H1 (cell line): ENCODE data around the gene PLXNA4. TPM values are rescaled to one million over a fixed set of nuclear protein-coding genes. Genes with fewer than 3 reads are reported as not detected.
A peak's percentile ranks its signal among the peaks of the same experiment; 100 is the strongest.

Experiments used
- CTCF ChIA-PET: fragments of 300-600 bp; sonication (Branson Sonifier 250); formaldehyde crosslinking; loops from one replicate; lab custom pipeline; 2021; ENCODE audit not compliant: partially characterized antibody; lab: Charles Lee
- POLR2A ChIA-PET: fragments of 300-600 bp; sonication (Branson Sonifier 250); formaldehyde crosslinking; loops from one replicate; lab custom pipeline; 2021; ENCODE audit warnings: inconsistent platforms; ENCODE audit not compliant: partially characterized antibody; lab: Charles Lee
- DNase-seq, 2 experiments: peaks; one replicate each; pipeline versions ENCODE4 v3.0.0 to v3.0.0-alpha.2; 2010 to 2022; ENCODE audit warnings: low spot score in 2 of 2, low read depth in 1 of 2, mixed read lengths in 1 of 2
- FAIRE-seq: peaks from 2 replicates; lab custom pipeline; 2011; peaks lifted over from hg19 to GRCh38; lab: Jason Lieb, UNC
- H2AFZ ChIP-seq: 2 replicates; pipeline ENCODE4 v1.8.1; 2012; ENCODE audit warnings: low read length, inconsistent platforms
- H2AK5ac ChIP-seq: 2 replicates; pipeline ENCODE4 v1.6.1; 2013; ENCODE audit warnings: low read depth, low read length
- H2BK120ac ChIP-seq: replicated peaks from 2 replicates; pipeline ENCODE3; 2013; ENCODE audit warnings: low read depth, low read length, inconsistent platforms
- H2BK12ac ChIP-seq: 2 replicates; pipeline ENCODE4 v1.6.1; 2013; ENCODE audit warnings: low read depth, low read length
- H2BK15ac ChIP-seq: 2 replicates; pipeline ENCODE4 v1.6.1; 2013; ENCODE audit warnings: low read length
- H2BK20ac ChIP-seq: 2 replicates; pipeline ENCODE4 v1.6.1; 2013; ENCODE audit warnings: low read length
- H2BK5ac ChIP-seq: 2 replicates; pipeline ENCODE4 v1.6.1; 2013; ENCODE audit warnings: low read depth, low read length
- H3K14ac ChIP-seq: 2 replicates; pipeline ENCODE4 v1.6.1; 2013; ENCODE audit warnings: inconsistent platforms; ENCODE audit not compliant: insufficient read length
- H3K18ac ChIP-seq: 2 replicates; pipeline ENCODE4 v1.6.1; 2013; ENCODE audit warnings: low read length; ENCODE audit errors: extremely low read depth
- H3K23ac ChIP-seq: 2 replicates; pipeline ENCODE4 v1.6.1; 2013; ENCODE audit warnings: inconsistent platforms; ENCODE audit not compliant: insufficient read length
- H3K23me2 ChIP-seq: 2 replicates; pipeline ENCODE4 v1.6.1; 2013; ENCODE audit warnings: low read depth, low read length
- H3K27ac ChIP-seq: 2 replicates; pipeline ENCODE4 v1.6.1; 2011; ENCODE audit warnings: low read depth, low read length, inconsistent platforms
- H3K27me3 ChIP-seq, 4 experiments: replicated peaks in 1 of 4; 1 replicate in 1 of 4; 2 replicates in 3 of 4; pipeline versions ENCODE4 v1.6.1 to v1.8.1; 2011 to 2013; ENCODE audit warnings: low read length in 3 of 4, mild to moderate bottlenecking in 3 of 4, inconsistent platforms in 2 of 4, mixed read lengths in 2 of 4, moderate library complexity in 1 of 4; ENCODE audit not compliant: control insufficient read depth in 3 of 4, insufficient read depth in 3 of 4; ENCODE audit errors: extremely low read depth in 1 of 4
- H3K36me3 ChIP-seq, 4 experiments: 2 replicates each; pipeline versions ENCODE4 v1.6.1 to v1.8.1; 2011 to 2013; ENCODE audit warnings: mild to moderate bottlenecking in 4 of 4, low read length in 3 of 4, moderate library complexity in 2 of 4, control low read depth in 1 of 4, inconsistent platforms in 1 of 4; ENCODE audit not compliant: insufficient read depth in 4 of 4, control insufficient read depth in 2 of 4
- H3K4ac ChIP-seq: replicated peaks from 2 replicates; pipeline ENCODE3; 2013; ENCODE audit warnings: low read length, low read depth, mixed read lengths, inconsistent platforms; ENCODE audit not compliant: insufficient read length
- H3K4me1 ChIP-seq, 4 experiments: replicated peaks in 1 of 4; 1 replicate in 1 of 4; 2 replicates in 3 of 4; pipeline versions ENCODE4 v1.6.1 to v1.8.1; 2011 to 2013; ENCODE audit warnings: low read length in 3 of 4, inconsistent platforms in 2 of 4, mixed read lengths in 1 of 4; ENCODE audit not compliant: insufficient read depth in 4 of 4, control insufficient read depth in 3 of 4
- H3K4me2 ChIP-seq, 2 experiments: 2 replicates each; pipeline versions ENCODE4 v1.6.1 to v1.8.1; 2011 to 2013; ENCODE audit warnings: low read depth in 2 of 2, low read length in 2 of 2, control low read depth in 1 of 2, inconsistent platforms in 1 of 2, mild to moderate bottlenecking in 1 of 2; ENCODE audit not compliant: insufficient read depth in 1 of 2
- H3K4me3 ChIP-seq, 4 experiments: fragments of 200-600, 300-600 bp in 1 of 4; sonication (generic), shearing (Covaris generic), sonication (Bioruptor Twin) in 1 of 4; 2 replicates each; pipeline versions ENCODE4 v1.5.1 to v1.8.1; 2011 to 2016; ENCODE audit warnings: low read length in 4 of 4, low read depth in 3 of 4, control low read depth in 2 of 4, inconsistent platforms in 2 of 4, mild to moderate bottlenecking in 2 of 4, mixed read lengths in 1 of 4, moderate library complexity in 1 of 4; ENCODE audit not compliant: insufficient read depth in 2 of 4; ENCODE audit errors: extremely low read depth in 1 of 4
- H3K56ac ChIP-seq: replicated peaks from 2 replicates; pipeline ENCODE3; 2013; ENCODE audit warnings: low read depth, mild to moderate bottlenecking, mixed read lengths, low read length, inconsistent platforms; ENCODE audit not compliant: insufficient read length
- H3K79me1 ChIP-seq: 2 replicates; pipeline ENCODE4 v1.6.1; 2013; ENCODE audit warnings: low read depth, low read length, control low read depth
- H3K79me2 ChIP-seq, 2 experiments: 2 replicates each; pipeline versions ENCODE4 v1.6.1 to v1.8.1; 2012 to 2013; ENCODE audit warnings: low read length in 2 of 2, mild to moderate bottlenecking in 2 of 2, inconsistent platforms in 1 of 2; ENCODE audit not compliant: insufficient read depth in 2 of 2, control insufficient read depth in 1 of 2
- H3K9ac ChIP-seq, 4 experiments: replicated peaks in 1 of 4; 1 replicate in 1 of 4; 2 replicates in 3 of 4; pipeline versions ENCODE4 v1.6.1 to v1.8.1; 2011 to 2013; ENCODE audit warnings: low read depth in 3 of 4, low read length in 3 of 4, control low read depth in 2 of 4, mild to moderate bottlenecking in 2 of 4, moderate library complexity in 2 of 4, inconsistent platforms in 1 of 4; ENCODE audit errors: extremely low read depth in 1 of 4
- H3K9me3 ChIP-seq, 2 experiments: 2 replicates each; pipeline versions ENCODE4 v1.6.1 to v1.8.1; 2012 to 2013; ENCODE audit warnings: mild to moderate bottlenecking in 2 of 2, moderate library complexity in 2 of 2, control low read depth in 1 of 2, inconsistent platforms in 1 of 2, low read depth in 1 of 2, low read length in 1 of 2, mixed read lengths in 1 of 2; ENCODE audit not compliant: insufficient read depth in 2 of 2
- H4K20me1 ChIP-seq, 2 experiments: replicated peaks in 1 of 2; 2 replicates each; pipeline versions ENCODE3 to v1.8.1; 2011 to 2013; ENCODE audit warnings: inconsistent platforms in 2 of 2, low read length in 2 of 2, mild to moderate bottlenecking in 1 of 2; ENCODE audit not compliant: insufficient read depth in 2 of 2, control insufficient read depth in 1 of 2
- H4K5ac ChIP-seq: 2 replicates; pipeline ENCODE4 v1.6.1; 2013; ENCODE audit warnings: low read length, low read depth, mixed read lengths, inconsistent platforms; ENCODE audit not compliant: insufficient read length
- H4K8ac ChIP-seq: 2 replicates; pipeline ENCODE4 v1.8.0; 2013; ENCODE audit warnings: mild to moderate bottlenecking, moderate library complexity, low read length, inconsistent platforms; ENCODE audit not compliant: insufficient read depth; ENCODE audit errors: extremely low read depth
- H4K91ac ChIP-seq: replicated peaks from 2 replicates; pipeline ENCODE3; 2013; ENCODE audit warnings: low read length, mixed read lengths, inconsistent platforms; ENCODE audit not compliant: insufficient read length
- CBX5 ChIP-seq: fragments of 300-800, 300-1000 bp; sonication (generic); IDR thresholded peaks from 2 replicates; pipeline ENCODE4 v1.7.1; 2016; ENCODE audit warnings: antibody characterized with exemption, low read length, low read depth
- HDAC6 ChIP-seq: IDR thresholded peaks from one replicate; pipeline ENCODE4 v1.7.1; 2012; ENCODE audit warnings: low read depth, mild to moderate bottlenecking, inconsistent platforms, low read length, moderate library complexity
- RFX5 ChIP-seq: IDR thresholded peaks from 2 replicates; pipeline ENCODE4 v1.6.1; 2011; ENCODE audit warnings: low read depth, low read length, improper control_type of control experiment, borderline replicate concordance
- SIN3A ChIP-seq, 2 experiments: IDR thresholded peaks in 1 of 2; conservative IDR thresholded peaks in 1 of 2; 2 replicates each; pipeline ENCODE4 v1.6.1; 2011 to 2012; ENCODE audit warnings: low read length in 2 of 2, improper control_type of control experiment in 1 of 2, low read depth in 1 of 2, mild to moderate bottlenecking in 1 of 2
- TAF1 ChIP-seq: IDR thresholded peaks from 2 replicates; pipeline ENCODE4 v1.6.1; 2011; ENCODE audit warnings: mild to moderate bottlenecking, low read depth, low read length
- TCF12 ChIP-seq: IDR thresholded peaks from 2 replicates; pipeline ENCODE4 v1.6.1; 2011; ENCODE audit warnings: low read depth, mild to moderate bottlenecking, low read length
- TEAD4 ChIP-seq: IDR thresholded peaks from 2 replicates; pipeline ENCODE4 v1.6.1; 2012; ENCODE audit warnings: low read depth, low read length, inconsistent platforms, mixed read lengths
- WGBS, 2 experiments: shearing (Covaris generic) in 1 of 2; methylation state at CpG; one replicate each; pipeline versions ENCODE4 v1.1.6 to v1.1.7; 2013 to 2015; ENCODE audit warnings: low lambda C conversion rate in 2 of 2, mixed read lengths in 2 of 2, inconsistent platforms in 1 of 2, low coverage in 1 of 2, missing lambda C conversion rate in 1 of 2; ENCODE audit not compliant: insufficient replicate concordance in 2 of 2, insufficient coverage in 1 of 2, insufficient read length in 1 of 2; ENCODE audit errors: extremely low coverage in 1 of 2, missing lambda C conversion rate in 1 of 2; 5-methylcytosine and 5-hydroxymethylcytosine counted together
- polyA plus RNA-seq, 7 experiments: library from polyadenylated mRNA; depleted of rRNA in 3 of 7; stranded (reverse) in 5 of 7; unstranded in 2 of 7; fragments of >200 nt in 5 of 7; fragments of 200-250 nt in 2 of 7; gene quantifications; 1 replicate in 5 of 7; 2 replicates in 1 of 7; 4 replicates in 1 of 7; pipeline versions ENCODE4 v1.2.1 to v1.2.3, GENCODE V29; 2011 to 2013; ENCODE audit warnings: missing spikeins in 2 of 7, mixed read lengths in 2 of 7
- total RNA-seq: library from RNA; stranded (reverse); fragmentation: NEBNext Ultra II Directional; extraction: Animal tissue kit (Norgen Biotek cat#: 25700); gene quantifications from 2 replicates; pipeline ENCODE4 v1.2.1, GENCODE V29; 2021
- TF ChIP-seq, protein P1 (sequence below): IDR thresholded peaks from 2 replicates; pipeline ENCODE4 v1.6.1; 2012; ENCODE audit warnings: inconsistent platforms
- TF ChIP-seq, protein P2 (sequence below): IDR thresholded peaks from 2 replicates; pipeline ENCODE4 v1.6.1; 2012; ENCODE audit warnings: low read length, inconsistent platforms

PLXNA4 gene
- total and polyA plus RNA-seq, 2 of the 8 experiments (the other 6 are each of a cell fraction or from before 2014, with no cell fraction given), result 0.76 to 0.79 TPM

DNA sequence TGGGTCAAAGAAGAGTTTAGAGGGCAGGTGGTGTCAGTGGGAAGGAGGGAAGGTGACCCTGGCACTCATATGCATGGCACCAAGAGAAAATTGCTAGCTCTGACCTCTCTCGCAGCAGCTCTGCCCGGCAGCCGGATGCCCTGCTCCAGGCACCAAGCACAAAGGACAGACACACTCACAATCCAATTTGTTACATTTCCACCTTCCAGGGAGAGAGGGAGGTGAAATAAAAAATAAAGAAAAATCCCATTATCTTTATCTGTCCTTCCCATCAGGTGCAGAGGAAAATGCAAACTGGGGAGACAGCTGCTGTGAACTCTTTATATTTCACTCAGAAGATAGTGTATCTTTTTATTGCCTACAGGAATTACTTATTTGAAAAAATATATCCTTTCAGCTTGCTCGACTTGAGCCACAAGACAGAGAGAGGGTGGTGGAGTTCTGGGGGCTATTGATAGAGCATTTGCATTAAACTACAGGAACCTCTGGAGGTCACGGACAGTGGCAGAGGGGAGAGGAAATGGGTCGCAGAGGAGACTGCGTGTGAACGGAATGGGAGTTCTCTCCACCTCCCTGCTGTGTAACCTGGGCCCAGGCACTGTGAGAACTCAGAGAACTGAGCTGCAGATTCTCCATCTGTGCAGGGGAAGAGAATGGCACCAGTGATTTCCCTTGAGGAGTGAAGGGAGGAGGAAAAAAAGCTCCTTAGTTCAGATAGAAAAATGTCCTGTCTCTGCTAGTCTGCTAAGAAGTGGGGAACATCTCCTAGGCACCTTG, 421.4 kb downstream of the PLXNA4 start:
- WGBS, 2 experiments, result 60% methylated on average over 8 of the region's 8 CpGs; no CpG with 5 or more reads in 1 of the 2 experiments
- FAIRE-seq, result no peak
- no peak for TF ChIP-seq HDAC6
- TF ChIP-seq CBX5, result no peak
- TF ChIP-seq TEAD4, result no peak
- no peak for TF ChIP-seq TAF1
- no peak for TF ChIP-seq TCF12
- TF ChIP-seq, protein P1, sequence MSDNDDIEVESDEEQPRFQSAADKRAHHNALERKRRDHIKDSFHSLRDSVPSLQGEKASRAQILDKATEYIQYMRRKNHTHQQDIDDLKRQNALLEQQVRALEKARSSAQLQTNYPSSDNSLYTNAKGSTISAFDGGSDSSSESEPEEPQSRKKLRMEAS, result no peak
- TF ChIP-seq SIN3A (conservative IDR thresholded peaks at IDR 0.05 in 1 of 2, IDR thresholded peaks at IDR 0.05 in 1 of 2; ENCODE audit: low read depth in 1 of 2, low read length in 2 of 2), result no peak
- TF ChIP-seq RFX5, result no peak
- TF ChIP-seq, protein P2, sequence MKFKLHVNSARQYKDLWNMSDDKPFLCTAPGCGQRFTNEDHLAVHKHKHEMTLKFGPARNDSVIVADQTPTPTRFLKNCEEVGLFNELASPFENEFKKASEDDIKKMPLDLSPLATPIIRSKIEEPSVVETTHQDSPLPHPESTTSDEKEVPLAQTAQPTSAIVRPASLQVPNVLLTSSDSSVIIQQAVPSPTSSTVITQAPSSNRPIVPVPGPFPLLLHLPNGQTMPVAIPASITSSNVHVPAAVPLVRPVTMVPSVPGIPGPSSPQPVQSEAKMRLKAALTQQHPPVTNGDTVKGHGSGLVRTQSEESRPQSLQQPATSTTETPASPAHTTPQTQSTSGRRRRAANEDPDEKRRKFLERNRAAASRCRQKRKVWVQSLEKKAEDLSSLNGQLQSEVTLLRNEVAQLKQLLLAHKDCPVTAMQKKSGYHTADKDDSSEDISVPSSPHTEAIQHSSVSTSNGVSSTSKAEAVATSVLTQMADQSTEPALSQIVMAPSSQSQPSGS, result no peak

More for the DNA sequence above, 421.4 kb downstream of the PLXNA4 start:
- Histone ChIP-seq H3K4me2 (no peak overlapping the region), H2BK5ac (peak overlapping the region; percentile 22; the same call in 1 of the 2 replicates), H3K14ac (no peak overlapping the region), H3K4me3 (no peak overlapping the region), H3K9ac (no peak overlapping the region), H4K91ac (no peak overlapping the region), H2BK15ac (0 out of 2 replicates have a peak overlapping the region, but pooled peaks have one; percentile 31), H3K56ac (no peak overlapping the region), H3K79me2 (no peaks in the 10 kb centered on the region), H2AK5ac (0 out of 2 replicates have a peak overlapping the region, but pooled peaks have one; percentile 7), H3K18ac (no peak overlapping the region; the same call in 1 of the 2 replicates), H2BK120ac (no peak overlapping the region), H3K4me1 (peaks cover 0 to 9% (median 1%) of the 10 kb centered on the region in 4 experiments; a peak in 5 of 7 replicates), H3K27ac (no peak overlapping the region), H3K23me2 (peaks cover 2% of the 10 kb centered on the region; the same call in 1 of the 2 replicates), H3K23ac (no peak overlapping the region), H4K8ac (no peak overlapping the region), H3K27me3 (no peaks in the 10 kb centered on the region), H3K79me1 (no peaks in the 10 kb centered on the region), H4K5ac (no peak overlapping the region), H4K20me1 (no peaks in the 10 kb centered on the region), H3K36me3 (no peaks in the 10 kb centered on the region), H3K4ac (no peak overlapping the region), H2BK20ac (no peak overlapping the region; the same call in 1 of the 2 replicates), H2AFZ (no peak overlapping the region), H2BK12ac (0 out of 2 replicates have a peak overlapping the region, but pooled peaks have one; percentile 55), H3K9me3 (no peaks in the 10 kb centered on the region)
- no peak for DNase-seq
- CTCF ChIA-PET, result interaction anchor here (0.5 to 6.0 kb wide), 19 partner anchors 9 to 400 kb away, joined by 3 to 29 read pairs (median 4); no protein-coding TSS in a partner anchor
- POLR2A ChIA-PET, result interaction anchor here (1.5 kb wide), 1 partner anchor 23 kb away, joined by 3 read pairs; no protein-coding TSS in a partner anchor
